D341Med (cell line): ENCODE data around the gene CIPC.

Source experiments
- DNase-seq: peaks from one replicate; pipeline ENCODE4 v3.0.0; 2012; ENCODE audit warnings: low spot score

The CIPC gene

DNA sequence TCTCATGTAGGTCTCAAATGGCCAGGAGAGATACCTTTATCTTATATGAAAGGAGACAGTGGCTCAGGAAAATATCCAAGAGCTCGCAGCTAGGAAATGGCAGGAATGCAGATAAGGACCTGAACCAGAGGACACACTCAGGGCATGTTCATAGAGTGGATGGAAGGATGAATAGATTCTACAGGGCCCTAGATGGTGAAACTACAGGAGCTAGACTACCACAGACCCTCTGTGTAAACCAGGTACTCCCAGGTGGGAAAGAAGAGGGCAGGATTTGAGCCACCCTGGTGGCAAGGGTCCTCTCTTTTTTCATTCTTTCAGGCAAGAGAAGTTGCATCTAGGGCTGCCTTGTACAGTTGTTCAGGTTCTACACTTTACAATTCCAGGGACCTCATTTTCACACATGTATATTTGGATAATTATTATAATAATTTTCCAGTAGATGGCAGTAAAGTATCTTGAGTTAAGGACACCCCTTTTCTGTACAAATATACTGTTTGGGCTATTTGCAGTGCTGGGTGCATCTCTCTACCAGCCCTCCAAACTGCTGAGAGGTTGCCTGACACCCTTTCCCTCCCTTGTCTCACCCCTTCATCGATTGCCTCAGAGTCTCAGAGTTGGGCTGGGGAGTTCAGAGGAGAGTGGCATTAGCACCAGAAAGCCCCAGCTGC is 54.0 kb downstream of the CIPC start:
- peak; percentile 60 for DNase-seq

DNA sequence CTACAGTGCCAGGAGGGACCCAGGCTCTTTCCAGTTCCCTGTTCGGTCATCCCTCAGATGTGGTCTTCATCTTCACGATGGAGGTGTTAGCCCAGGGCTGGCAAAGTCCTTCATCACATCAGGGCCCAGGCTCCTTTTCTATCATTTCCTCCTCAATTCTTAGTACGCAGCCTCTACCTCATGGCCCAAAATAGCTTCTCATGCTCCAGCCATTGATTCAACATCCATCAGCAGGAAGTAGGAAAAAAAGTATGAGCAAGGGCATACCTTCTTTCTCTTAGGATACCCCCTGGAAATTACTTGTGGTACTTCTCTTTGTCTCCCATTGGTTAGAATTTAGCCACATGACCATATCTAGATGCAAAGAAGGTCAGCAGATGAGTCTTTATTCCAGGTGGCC is 55.7 kb downstream of the CIPC start:
- no peak for DNase-seq

DNA sequence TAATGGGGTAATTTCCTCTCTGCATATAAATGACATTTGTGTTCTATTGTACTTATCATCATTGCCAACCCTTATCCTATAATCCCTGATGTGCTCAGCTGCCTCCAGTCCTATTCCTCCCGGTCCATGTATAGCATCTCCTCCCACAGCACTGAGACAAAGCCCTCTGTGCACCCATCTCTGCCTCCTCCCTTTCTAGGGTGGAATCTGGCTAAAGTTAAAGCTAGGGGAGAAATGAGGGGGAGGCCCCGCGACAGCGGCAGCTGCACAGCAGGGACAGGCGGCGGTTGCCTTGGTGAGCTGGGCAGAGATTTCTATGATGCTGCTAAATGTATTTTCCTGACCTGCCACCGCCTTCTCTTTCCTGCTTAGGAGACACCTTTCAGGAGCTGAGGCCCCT is 56.4 kb downstream of the CIPC start:
- no peak for DNase-seq

DNA sequence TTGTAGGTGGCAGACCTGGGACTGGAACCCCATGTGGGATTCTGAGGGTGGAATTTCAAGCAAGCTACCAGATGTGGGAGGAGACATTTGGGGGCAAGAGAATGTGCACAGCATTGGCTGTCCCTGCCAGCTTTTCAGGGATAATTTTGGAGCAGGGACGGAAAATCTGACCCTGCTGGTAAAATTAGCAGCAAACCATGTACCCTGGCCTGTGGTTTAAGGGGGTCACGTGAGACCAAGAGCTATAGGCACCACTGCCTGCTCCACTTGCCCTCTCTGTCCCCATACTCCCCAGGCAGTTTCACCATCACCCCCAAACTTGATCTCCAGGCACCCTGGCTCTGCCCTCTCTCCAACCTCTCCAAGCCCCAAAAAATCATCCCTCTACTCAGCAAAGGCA is 57.0 kb downstream of the CIPC start:
- no peak for DNase-seq

DNA sequence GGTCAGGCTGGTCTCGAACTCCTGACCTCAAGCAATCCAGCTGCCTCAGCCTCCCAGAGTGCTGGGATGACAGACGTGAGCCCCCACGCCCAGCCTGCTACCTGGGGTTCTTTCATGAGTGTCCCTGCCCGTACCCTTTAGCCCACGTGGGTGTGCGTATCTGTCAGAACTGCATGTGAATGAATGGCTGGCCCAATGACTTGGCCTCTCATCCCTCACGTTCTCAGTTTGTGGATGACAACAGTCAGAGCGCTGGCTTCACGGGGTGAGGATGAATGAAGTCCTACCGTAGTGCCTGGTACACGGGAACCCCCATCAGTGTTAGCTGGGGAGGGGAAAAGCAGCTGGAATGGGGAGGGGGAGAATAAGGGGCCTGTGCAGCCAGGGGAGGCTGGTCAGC is 59.7 kb downstream of the CIPC start:
- no peak for DNase-seq

DNA sequence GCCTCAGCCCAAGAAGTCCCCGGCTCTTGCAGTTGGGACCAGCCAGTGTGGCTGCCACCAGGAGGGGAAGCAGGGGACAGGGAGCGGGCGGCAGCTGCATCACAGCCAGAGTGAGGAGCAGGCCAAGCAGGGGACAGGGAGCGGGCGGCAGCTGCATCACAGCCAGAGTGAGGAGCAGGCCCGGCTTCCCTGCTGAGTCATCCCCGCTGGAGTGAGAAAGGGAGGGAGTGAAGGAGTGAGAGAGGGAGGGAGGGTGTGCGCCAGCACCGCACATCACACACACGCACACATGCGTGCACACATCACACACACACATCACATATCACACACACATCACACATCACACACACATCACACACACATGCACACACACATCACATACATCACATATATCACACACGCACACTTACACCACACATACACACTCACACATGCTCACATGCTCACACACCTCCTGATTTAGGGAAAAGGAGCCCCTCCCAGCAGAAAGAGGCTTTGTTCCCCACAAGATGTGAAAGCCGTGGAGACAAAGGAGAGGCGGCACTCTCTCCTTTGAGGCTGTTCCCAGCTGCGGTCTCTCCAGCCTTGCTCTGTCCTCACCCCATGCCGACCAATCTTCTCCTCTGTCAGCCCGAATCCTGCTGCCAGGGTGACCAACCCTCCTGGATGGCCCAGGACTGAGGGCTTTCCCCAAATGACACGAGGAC is 60.3 kb downstream of the CIPC start:
- DNase-seq = no peak

DNA sequence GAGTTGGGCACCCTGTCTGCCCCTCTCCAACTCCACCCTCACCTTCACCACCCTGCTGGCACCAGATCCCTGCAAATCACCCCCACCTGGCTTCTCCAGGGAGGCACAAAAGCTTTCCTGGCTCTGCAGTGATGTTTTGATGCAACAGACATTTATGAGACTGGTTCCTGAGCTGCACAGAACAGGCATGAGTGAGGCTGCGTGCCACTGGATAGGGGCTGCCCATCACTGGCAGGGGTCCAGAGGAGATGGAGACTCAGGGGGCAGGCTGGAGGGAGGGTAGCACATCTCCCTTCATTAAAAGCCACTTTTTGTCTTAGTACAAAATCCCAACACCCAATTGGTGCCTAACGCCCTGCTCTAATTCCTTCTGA is 60.8 kb downstream of the CIPC start:
- DNase-seq = no peak

DNA sequence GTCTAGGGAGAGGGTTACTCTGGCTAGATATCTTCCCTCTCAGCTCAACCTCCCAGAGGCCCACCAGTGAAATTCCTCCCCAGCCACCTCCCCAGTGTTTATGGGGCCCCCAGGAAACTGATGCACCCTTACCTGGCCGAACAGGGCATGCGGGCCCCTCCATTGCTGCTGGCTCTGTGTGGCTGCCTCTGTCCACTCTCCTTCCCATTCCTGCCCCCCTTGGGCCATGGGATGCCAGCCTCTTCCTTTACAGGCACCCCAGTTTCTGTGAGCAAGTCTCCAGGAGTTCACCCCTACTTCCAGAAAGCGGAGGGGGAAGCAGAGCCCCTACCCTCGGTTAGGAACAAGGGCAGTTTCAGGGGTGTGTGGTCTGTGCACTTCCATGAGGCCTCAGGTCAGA is 63.0 kb downstream of the CIPC start:
- DNase-seq = no peak
